IPS-NIHi11 (cell line): ENCODE measurements around the gene ARL13B.

ENCODE experiments used
- DNase-seq: peaks from one replicate; pipeline ENCODE4 v3.0.0; 2012; ENCODE audit warnings: mixed read lengths, low spot score

ARL13B gene

DNA sequence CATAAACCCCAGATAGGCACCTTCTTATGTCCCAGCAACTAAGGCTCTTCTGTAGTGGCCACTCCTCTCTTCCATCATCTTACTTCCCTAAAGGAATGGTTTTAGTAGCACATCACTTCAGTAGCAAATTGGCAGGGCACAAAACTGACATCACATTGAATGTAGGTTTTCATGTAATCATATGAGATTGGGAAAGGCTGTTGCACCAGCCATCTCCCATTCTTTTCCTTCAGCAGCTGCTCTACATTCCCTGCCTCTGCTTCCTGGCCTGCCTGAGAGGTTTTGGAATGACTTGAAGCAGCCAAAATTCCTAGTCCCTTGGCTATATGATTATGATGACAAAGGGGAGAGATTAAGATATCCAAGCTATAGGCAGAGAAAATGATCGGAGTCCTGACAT lies 119.4 kb downstream of the ARL13B start:
- DNase-seq: no peak

DNA sequence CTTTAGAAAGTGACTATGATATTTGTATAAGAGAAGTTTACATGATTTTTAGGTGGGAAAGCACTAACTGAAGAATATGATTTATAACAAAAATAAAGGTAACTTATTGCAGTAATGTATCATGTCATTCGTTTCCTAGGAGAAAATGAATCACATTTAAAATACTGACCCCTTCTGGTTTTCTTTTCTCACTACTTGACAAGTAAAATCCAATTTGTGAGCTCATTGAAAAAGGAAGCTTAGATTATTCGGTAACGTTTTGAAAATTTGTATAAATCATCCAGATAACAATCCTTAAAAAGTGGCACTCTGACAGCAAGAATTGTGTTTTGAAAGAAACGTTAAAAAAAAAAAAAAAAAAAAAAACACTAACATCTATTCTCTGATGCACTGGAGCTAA lies 121.9 kb downstream of the ARL13B start:
- no peak for DNase-seq
